PFSK-1 (cell line): ENCODE data around the gene TBC1D16.

Experiments used
- POLR2AphosphoS5 ChIP-seq: IDR thresholded peaks from 2 replicates; pipeline ENCODE4 v1.6.1; 2012; ENCODE audit warnings: low read depth, mild to moderate bottlenecking, control low read depth, low read length, moderate library complexity
- SIN3A ChIP-seq: IDR thresholded peaks from 2 replicates; pipeline ENCODE4 v1.6.1; 2012; ENCODE audit warnings: mild to moderate bottlenecking, low read length, moderate library complexity, borderline replicate concordance; ENCODE audit not compliant: insufficient read depth
- TAF1 ChIP-seq: IDR thresholded peaks from 2 replicates; pipeline ENCODE4 v1.6.1; 2012; ENCODE audit warnings: low read length, control low read depth, borderline replicate concordance; ENCODE audit not compliant: insufficient read depth

- TF ChIP-seq TAF1 (no peak), POLR2AphosphoS5 (no peak), SIN3A (no peak)
Measured at GRCh38 chr17:79970576-79971068, 65.0 kb downstream of the TBC1D16 start.
